A549 (cell line): ENCODE measurements around the gene S100A4. TPM values are rescaled to one million over a fixed set of nuclear protein-coding genes. Genes with fewer than 3 reads are reported as not detected.

ENCODE experiments used
- ATAC-seq, 2 experiments: fragments of 200-7000 bp in 1 of 2; fragments of >200 bp in 1 of 2; cut with Nextera tagmentation in 1 of 2; cut with Tn5 transposase in 1 of 2; 3 replicates each; pipeline versions ENCODE4 v1.8.0 to v1.9.1; 2018 to 2020; ENCODE audit warnings: mild to moderate bottlenecking in 1 of 2, moderate library complexity in 1 of 2
- CTCF ChIA-PET: fragments of 300-600 bp; sonication (Branson Sonifier 250); formaldehyde crosslinking; extraction: SDS; loops from one replicate; lab custom pipeline; 2021; ENCODE audit warnings: antibody characterized with exemption, inconsistent platforms; lab: Yijun Ruan, JAX
- POLR2A ChIA-PET: fragments of 350-600 bp; formaldehyde crosslinking; extraction: SDS; loops from one replicate; lab custom pipeline; 2021; ENCODE audit warnings: antibody characterized with exemption, inconsistent platforms; lab: Yijun Ruan, JAX
- DNase-seq, 2 experiments: peaks; one replicate each; pipeline versions ENCODE4 v3.0.0 to v3.0.0-alpha.2; 2011 to 2016; ENCODE audit warnings: low read depth in 1 of 2, low spot score in 1 of 2
- FAIRE-seq: peaks from 2 replicates; lab custom pipeline; 2011; peaks lifted over from hg19 to GRCh38; lab: Jason Lieb, UNC
- H3K27ac ChIP-seq, 2 experiments: fragments of >200 bp; sonication (Bioruptor Twin); formaldehyde crosslinking; 3 replicates each; pipeline ENCODE4 v1.5.1; 2016 to 2017
- H3K4me1 ChIP-seq: fragments of >200 bp; sonication (Bioruptor Twin); formaldehyde crosslinking; 3 replicates; pipeline ENCODE4 v1.6.1; 2016
- H3K4me2 ChIP-seq: fragments of >200 bp; sonication (Bioruptor Twin); formaldehyde crosslinking; 3 replicates; pipeline ENCODE4 v1.6.1; 2016
- H3K4me3 ChIP-seq: fragments of >200 bp; sonication (Bioruptor Twin); formaldehyde crosslinking; 3 replicates; pipeline ENCODE4 v1.5.1; 2016
- H3K9me3 ChIP-seq: fragments of >200 bp; sonication (Bioruptor Twin); formaldehyde crosslinking; 3 replicates; pipeline ENCODE4 v1.6.1; 2016
- BCL3 ChIP-seq: fragments of >200 bp; sonication (Bioruptor Twin); formaldehyde crosslinking; IDR thresholded peaks from 3 replicates; pipeline ENCODE4 v1.6.1; 2016
- BHLHE40 ChIP-seq: IDR thresholded peaks from 2 replicates; pipeline ENCODE4 v1.6.1; 2012; ENCODE audit warnings: low read depth, low read length, inconsistent platforms
- EHF ChIP-seq: fragments of 250-450 bp; sonication (Bioruptor Pico); IDR thresholded peaks from 2 replicates; pipeline ENCODE4 v1.5.0; 2020; ENCODE audit warnings: mild to moderate bottlenecking
- EHMT2 ChIP-seq: fragments of 200-600 bp; sonication (generic); IDR thresholded peaks from 2 replicates; pipeline ENCODE4 v1.6.1; 2016; ENCODE audit warnings: antibody characterized with exemption, low read depth, mild to moderate bottlenecking, moderate library complexity
- EP300 ChIP-seq, 2 experiments: fragments of >200 bp; sonication (Bioruptor Twin); formaldehyde crosslinking; IDR thresholded peaks; 2 replicates in 1 of 2; 3 replicates in 1 of 2; pipeline ENCODE4 v1.6.1; 2016 to 2017
- FOSB ChIP-seq: fragments of 250-450 bp; sonication (Bioruptor Pico); IDR thresholded peaks from 2 replicates; pipeline ENCODE4 v1.5.0; 2020; ENCODE audit warnings: mild to moderate bottlenecking, moderate library complexity
- HES2 ChIP-seq: fragments of >200 bp; sonication (Bioruptor Twin); formaldehyde crosslinking; IDR thresholded peaks from 2 replicates; pipeline ENCODE4 v1.6.1; 2016
- HEYL ChIP-seq: fragments of 250-450 bp; sonication (Bioruptor Pico); IDR thresholded peaks from 2 replicates; pipeline ENCODE4 v1.8.0; 2021; ENCODE audit warnings: mild to moderate bottlenecking, moderate library complexity
- HOXB13 ChIP-seq: fragments of 250-450 bp; sonication (Bioruptor Pico); IDR thresholded peaks from 2 replicates; pipeline ENCODE4 v1.5.0; 2020; ENCODE audit warnings: low read depth, mild to moderate bottlenecking, moderate library complexity
- JUNB ChIP-seq: fragments of >200 bp; sonication (Bioruptor Twin); formaldehyde crosslinking; IDR thresholded peaks from 2 replicates; pipeline ENCODE4 v1.6.1; 2016
- MAZ ChIP-seq: fragments of 150-350 bp; IDR thresholded peaks from 2 replicates; pipeline ENCODE4 v1.6.1; 2014; ENCODE audit warnings: antibody characterized with exemption, low read depth, low read length, borderline replicate concordance
- POLR2A ChIP-seq: IDR thresholded peaks from 2 replicates; pipeline ENCODE4 v1.6.1; 2012; ENCODE audit warnings: mild to moderate bottlenecking, low read length
- POLR2AphosphoS2 ChIP-seq: conservative IDR thresholded peaks from 2 replicates; pipeline ENCODE4 v1.6.1; 2012; ENCODE audit warnings: low read length, improper control_type of control experiment, inconsistent platforms
- REST ChIP-seq: fragments of 200-600 bp; sonication (generic); IDR thresholded peaks from 2 replicates; pipeline ENCODE4 v1.6.1; 2016; ENCODE audit warnings: antibody characterized with exemption, mild to moderate bottlenecking, moderate library complexity
- RNF2 ChIP-seq: fragments of 200-600 bp; sonication (generic); IDR thresholded peaks from 2 replicates; pipeline ENCODE4 v1.6.1; 2016; ENCODE audit warnings: low read depth, mild to moderate bottlenecking, antibody characterized with exemption, moderate library complexity, borderline replicate concordance
- USF2 ChIP-seq: fragments of 450-650 bp; IDR thresholded peaks from 2 replicates; pipeline ENCODE4 v1.6.1; 2014; ENCODE audit warnings: antibody characterized with exemption
- ZC3H11A ChIP-seq: fragments of 450-650 bp; IDR thresholded peaks from 2 replicates; pipeline ENCODE4 v1.6.1; 2014; ENCODE audit warnings: antibody characterized with exemption, mild to moderate bottlenecking
- WGBS: methylation state at CpG from one replicate; pipeline ENCODE4 v1.1.6; 2017; ENCODE audit errors: missing lambda C conversion rate; 5-methylcytosine and 5-hydroxymethylcytosine counted together
- polyA plus RNA-seq, 4 experiments: library from polyadenylated mRNA; depleted of rRNA in 3 of 4; stranded (reverse); fragments of >200 nt; fragmentation: RNase III in 1 of 4; extraction: RNeasy Plus Mini Kit Qiagen cat#74134 plus additional on column Dnase treatment in 1 of 4; gene quantifications; 2 replicates in 3 of 4; 3 replicates in 1 of 4; pipeline ENCODE4 v1.2.3, GENCODE V29; 2011 to 2017
- TF ChIP-seq, protein P1 (sequence below): fragments of 250-450 bp; sonication (Bioruptor Pico); IDR thresholded peaks from 2 replicates; pipeline ENCODE4 v1.5.0; 2020; ENCODE audit warnings: low read depth, mild to moderate bottlenecking, moderate library complexity

Gene S100A4
- polyA plus RNA-seq, 2 of the 4 experiments (the other 2 are of a cell fraction), result 590 to 2,584 TPM

DNA sequence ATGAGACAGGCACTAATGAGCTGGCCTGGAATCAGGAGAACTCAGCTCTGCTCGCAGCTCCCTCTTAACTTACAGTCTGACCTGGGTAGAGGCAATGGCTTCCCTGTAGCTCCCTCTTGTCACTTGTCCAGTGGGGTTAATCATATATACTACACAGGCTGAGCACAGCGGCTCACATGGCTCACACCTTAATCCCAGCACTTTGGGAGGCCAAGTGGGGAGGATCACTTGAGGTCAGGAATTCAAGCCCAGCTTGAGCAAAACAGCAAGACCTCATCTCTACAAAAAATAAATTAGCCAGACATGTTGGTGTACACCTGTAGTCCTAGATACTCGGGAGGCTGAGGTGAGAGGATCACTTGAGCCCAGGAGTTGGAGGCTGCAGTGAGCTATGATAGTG, 14.0 kb downstream of the S100A4 start:
- peaks cover 22% of the 10 kb centered on the region for H3K4me1 ChIP-seq
- CTCF ChIA-PET, result interaction anchor here (0.6 to 18.2 kb wide), 21 partner anchors 9 to 454 kb away, joined by 3 to 471 read pairs (median 13); partner anchors contain the start of genes PGLYRP4, RAB13, S100A1 and S100A13
- POLR2A ChIA-PET, result interaction anchor here (6.1 to 7.0 kb wide), 3 partner anchors 14 to 37 kb away, joined by 96 to 114 read pairs (median 102); partner anchors contain the start of genes S100A2, S100A3 and S100A4

DNA sequence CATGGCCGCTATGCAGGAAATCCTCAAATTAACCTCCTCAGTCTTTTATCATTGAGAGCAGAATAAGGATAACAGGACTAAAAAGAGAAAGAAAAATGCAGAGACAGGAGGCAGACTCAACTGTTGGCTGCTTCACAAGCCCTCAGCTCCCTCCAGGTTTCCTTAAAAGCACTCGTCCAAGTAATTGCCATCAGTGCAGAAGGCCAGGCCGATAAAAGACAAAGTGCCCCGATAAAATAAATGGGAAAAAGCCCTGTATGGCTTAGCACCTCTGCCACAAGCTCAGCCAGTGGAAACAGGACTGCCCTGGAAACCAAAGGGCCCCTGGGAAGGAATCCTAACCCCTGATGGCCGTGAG, 17.9 kb downstream of the S100A4 start:
- TF ChIP-seq JUNB, result no peak
- Histone ChIP-seq H3K4me2 (no peak overlapping the region), H3K9me3 (no peaks in the 10 kb centered on the region), H3K27ac (no peak overlapping the region), H3K4me3 (no peak overlapping the region), H3K4me1 (peaks cover 9% of the 10 kb centered on the region)
- ChIA-PET CTCF (interaction anchor here (1.0 to 18.2 kb wide), 6 partner anchors 16 to 215 kb away, joined by 3 to 471 read pairs (median 6); partner anchors contain the start of gene S100A13), POLR2A (interaction anchor here (1.4 to 2.3 kb wide), 2 partner anchors 40 to 106 kb away, joined by 3 to 4 read pairs; partner anchors contain the start of gene CHTOP)
- DNase-seq (no peak), ATAC-seq (no peak), FAIRE-seq (no peak)
- WGBS, result 86% methylated on average over 5 of the region's 5 CpGs

More for the DNA sequence above, 14.0 kb downstream of the S100A4 start:
- Histone ChIP-seq H3K4me3 (no peak overlapping the region), H3K27ac (peak overlapping the region in 1 of 2 experiments; percentile 100; a peak in 2 of 6 replicates), H3K9me3 (no peaks in the 10 kb centered on the region), H3K4me2 (no peak overlapping the region; the same call in 2 of the 3 replicates)
- ATAC-seq (no peak), DNase-seq (no peak), FAIRE-seq (no peak)
- no peak for TF ChIP-seq HES2
- TF ChIP-seq POLR2A, result no peak
- no peak for TF ChIP-seq MAZ
- TF ChIP-seq REST, result no peak
- TF ChIP-seq BCL3, result no peak
- WGBS, result 82% methylated on average over 3 of the region's 3 CpGs

- FAIRE-seq (no peak), DNase-seq (no peak), ATAC-seq (0 out of 6 replicates have a peak, but pooled peaks of 1 of the 2 experiments have one; percentile 37)
- ChIA-PET POLR2A (interaction anchor here (2.3 kb wide), 1 partner anchor 41 kb away, joined by 4 read pairs; no protein-coding TSS in a partner anchor), CTCF (interaction anchor here (1.0 to 18.2 kb wide), 9 partner anchors 12 to 459 kb away, joined by 3 to 471 read pairs (median 4); partner anchors contain the start of genes RAB13 and S100A13)
- no peaks in the 10 kb centered on the region for H3K9me3 ChIP-seq
- 89% methylated on average over 8 of the region's 8 CpGs for WGBS
- peaks cover 4% of the 10 kb centered on the region; the same call in 2 of the 3 replicates for H3K4me1 ChIP-seq
- TF ChIP-seq EHMT2, result no peak
- TF ChIP-seq POLR2AphosphoS2, result no peak
- TF ChIP-seq, protein P1, sequence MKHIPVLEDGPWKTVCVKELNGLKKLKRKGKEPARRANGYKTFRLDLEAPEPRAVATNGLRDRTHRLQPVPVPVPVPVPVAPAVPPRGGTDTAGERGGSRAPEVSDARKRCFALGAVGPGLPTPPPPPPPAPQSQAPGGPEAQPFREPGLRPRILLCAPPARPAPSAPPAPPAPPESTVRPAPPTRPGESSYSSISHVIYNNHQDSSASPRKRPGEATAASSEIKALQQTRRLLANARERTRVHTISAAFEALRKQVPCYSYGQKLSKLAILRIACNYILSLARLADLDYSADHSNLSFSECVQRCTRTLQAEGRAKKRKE (CRISPR knock-in tag), result no peak
- TF ChIP-seq ZC3H11A, result no peak
- no peak for TF ChIP-seq FOSB (CRISPR knock-in tag)
- no peak for TF ChIP-seq BHLHE40
- TF ChIP-seq HEYL (CRISPR knock-in tag), result no peak
- no peak for TF ChIP-seq USF2
- TF ChIP-seq EP300 (IDR thresholded peaks at IDR 0.05), result no peak
- no peak for TF ChIP-seq HOXB13 (CRISPR knock-in tag)
- TF ChIP-seq EHF (CRISPR knock-in tag), result no peak
- TF ChIP-seq RNF2, result no peak
- H3K4me2 ChIP-seq, result no peak overlapping the region
- peak overlapping the region in 1 of 2 experiments; percentile 19; a peak in 1 of 6 replicates for H3K27ac ChIP-seq
- no peak overlapping the region for H3K4me3 ChIP-seq
Observed at GRCh38 chr1:153527023-153527682, 18.5 kb downstream of the S100A4 start.
